ENCODE data around the gene APOLD1. TPM values are rescaled to one million over a fixed set of nuclear protein-coding genes. Genes with fewer than 3 reads are reported as not detected.
"Not testable (repeated sequence)": the region's sequence is repeated elsewhere in the genome, so short reads cannot be mapped to it uniquely, and the experiment has no call there.

The APOLD1 gene, protein sequence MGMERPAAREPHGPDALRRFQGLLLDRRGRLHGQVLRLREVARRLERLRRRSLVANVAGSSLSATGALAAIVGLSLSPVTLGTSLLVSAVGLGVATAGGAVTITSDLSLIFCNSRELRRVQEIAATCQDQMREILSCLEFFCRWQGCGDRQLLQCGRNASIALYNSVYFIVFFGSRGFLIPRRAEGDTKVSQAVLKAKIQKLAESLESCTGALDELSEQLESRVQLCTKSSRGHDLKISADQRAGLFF
- 5.2 TPM for total RNA-seq
- 13.9 TPM for polyA plus RNA-seq
- long read RNA-seq, donor 1: 0 reads
- long read RNA-seq, donor 2: 0 reads
- long read RNA-seq, donor 3, partial matches to known transcripts: 0 of 1 reads
- long read RNA-seq, donor 3, other reads (novel, unspliced or antisense): 0 of 1 reads
- long read RNA-seq, donor 4, partial matches to known transcripts: 8 of 8 reads
- long read RNA-seq, donor 4, other reads (novel, unspliced or antisense): 0 of 8 reads
- long read RNA-seq, donor 5, full-length matches to known transcripts: 4 of 4 reads
- long read RNA-seq, donor 5, partial matches to known transcripts: 0 of 4 reads
- long read RNA-seq, donor 5, other reads (novel, unspliced or antisense): 0 of 4 reads
- long read RNA-seq, donor 6, partial matches to known transcripts: 0 of 1 reads
- long read RNA-seq, donor 6, other reads (novel, unspliced or antisense): 0 of 1 reads
- long read RNA-seq, donor 7, full-length matches to known transcripts: 3 of 3 reads
- long read RNA-seq, donor 7, partial matches to known transcripts: 0 of 3 reads
- long read RNA-seq, donor 7, other reads (novel, unspliced or antisense): 0 of 3 reads
- long read RNA-seq, donor 8, full-length matches to known transcripts: 1 of 6 reads
- long read RNA-seq, donor 8, partial matches to known transcripts: 5 of 6 reads
- long read RNA-seq, donor 8, other reads (novel, unspliced or antisense): 0 of 6 reads
- long read RNA-seq, donor 9, partial matches to known transcripts: 8 of 9 reads
- long read RNA-seq, donor 9, other reads (novel, unspliced or antisense): 0 of 9 reads
- long read RNA-seq, donor 10, full-length matches to known transcripts: 3 of 15 reads
- long read RNA-seq, donor 10, partial matches to known transcripts: 12 of 15 reads
- long read RNA-seq, donor 10, other reads (novel, unspliced or antisense): 0 of 15 reads

DNA sequence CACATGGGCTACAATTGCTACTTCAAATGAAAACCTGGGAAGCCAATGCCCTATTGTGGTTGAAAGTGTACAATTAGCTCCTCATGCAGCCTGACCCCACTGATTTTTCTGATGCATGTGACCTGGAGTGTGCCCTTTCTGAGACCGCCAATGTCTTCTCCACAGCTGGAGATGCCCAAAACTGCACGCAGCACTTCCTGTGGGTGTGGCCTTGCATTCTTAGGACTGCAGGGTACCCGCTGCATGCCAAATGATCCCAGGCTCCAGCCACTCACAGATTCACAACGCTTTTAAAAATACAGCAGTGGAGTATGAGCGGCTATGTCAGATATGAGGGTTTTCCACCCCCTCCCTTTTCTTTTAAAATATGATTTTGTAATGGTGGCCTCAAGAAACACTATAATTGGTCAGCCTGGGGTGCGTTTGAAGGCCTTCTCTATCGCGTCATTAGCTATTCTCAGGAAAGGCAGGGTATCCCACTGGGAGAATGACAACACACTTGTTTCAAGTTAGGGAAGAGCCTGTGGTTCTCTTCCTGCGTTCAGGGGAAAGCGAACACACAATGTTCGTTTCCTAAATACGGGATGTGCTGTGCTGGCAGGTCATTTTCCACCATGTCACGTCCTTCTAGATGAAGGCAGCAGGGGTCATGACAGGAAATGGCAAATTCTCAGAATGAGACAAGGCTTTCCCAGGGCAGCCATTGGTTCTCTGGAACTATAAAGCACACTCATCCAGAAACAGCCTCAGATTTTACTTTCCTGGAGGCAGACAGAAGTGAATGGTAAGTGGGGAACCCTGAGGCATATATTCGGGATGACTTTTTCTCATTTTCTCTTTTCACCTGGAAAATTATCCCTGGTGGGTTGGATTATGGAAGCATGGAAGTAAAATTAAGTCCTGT lies at the start of gene APOLD1:
Gene APOLD1 (plus strand): TSS at position 749 of the 904 bp plus-strand sequence. CDS start 33 bp downstream, at position 782.
- Histone ChIP-seq H3K4me3 (ENCODE audit: low read length in 2 of 2) (peak within 1 kb of the TSS; percentile 56 to 59), H3K27ac (ENCODE audit: low read depth in 1 of 2, low read length in 1 of 2) (peak within 1 kb of the TSS in 1 of 2 donors; percentile 58), H3K27me3 (ENCODE audit: control insufficient read depth in 2 of 2, insufficient read depth in 1 of 2, low read length in 1 of 2) (no peaks in the 10 kb centered on the region), H3K36me3 (ENCODE audit: control insufficient read depth in 2 of 2, insufficient read depth in 2 of 2, low read length in 1 of 2) (no peaks in the 10 kb centered on the region), H3K9me3 (ENCODE audit: control insufficient read depth in 2 of 2, insufficient read depth in 1 of 2, low read length in 1 of 2) (no peaks in the 10 kb centered on the region), H3K4me1 (ENCODE audit: control insufficient read depth in 2 of 2, insufficient read depth in 2 of 2, low read length in 2 of 2) (peaks cover 8 to 17% of the 10 kb centered on the region in 2 donors)
- DNase-seq (ENCODE audit: low read depth in 6 of 9, low spot score in 9 of 9): peak in 1 of 9 donors; percentile 33
- 94% methylated on average over 14 of the region's 14 CpGs for WGBS

DNA sequence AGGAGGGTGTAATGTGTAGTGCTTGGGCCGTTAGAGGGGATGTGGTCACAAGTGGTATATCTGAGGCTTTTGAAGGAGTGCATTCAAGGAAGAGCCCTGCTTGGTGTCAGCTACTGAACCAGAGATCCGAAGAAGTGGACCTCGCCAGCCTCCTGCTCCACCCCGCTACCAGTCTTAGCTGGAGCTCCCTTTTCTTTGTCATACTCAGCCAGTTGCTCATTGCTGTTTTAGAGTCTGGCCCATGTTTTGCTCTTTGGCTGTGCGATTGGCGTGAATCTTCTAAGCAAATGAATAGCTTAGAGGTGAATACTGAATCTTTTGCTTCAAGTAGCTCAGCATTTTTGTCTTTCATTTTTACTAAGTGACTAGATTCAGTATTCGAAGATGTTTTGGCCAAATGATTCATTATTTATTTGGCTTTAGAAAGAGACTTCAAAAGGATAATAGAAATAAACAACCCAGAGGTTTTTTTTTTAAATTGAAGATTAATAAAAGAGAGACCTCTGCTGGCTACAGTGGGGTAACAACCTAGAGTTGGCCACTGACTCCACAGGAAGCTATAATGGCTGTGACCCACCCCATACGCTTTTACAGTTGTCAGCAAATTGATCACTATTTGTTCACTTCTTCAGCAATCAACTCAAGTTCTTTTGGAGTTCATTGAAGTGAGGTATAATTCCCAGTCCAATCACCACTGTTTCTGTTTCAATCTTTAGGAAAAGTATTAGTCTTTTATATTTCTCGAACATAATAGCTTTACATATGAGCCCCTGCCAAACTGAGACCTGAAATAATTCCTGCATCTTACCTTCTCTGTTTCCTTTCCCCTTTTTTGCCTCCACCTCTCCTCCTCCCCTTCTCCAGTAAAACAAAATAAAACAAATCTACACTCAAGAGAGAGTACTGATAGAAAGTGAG lies 48.4 kb upstream of the APOLD1 start:
- Histone ChIP-seq H3K27me3 (ENCODE audit: control insufficient read depth in 2 of 2, insufficient read depth in 1 of 2, low read length in 1 of 2) (no peaks in the 10 kb centered on the region), H3K4me3 (ENCODE audit: low read length in 2 of 2) (no peak overlapping the region), H3K27ac (ENCODE audit: low read depth in 1 of 2, low read length in 1 of 2) (peak overlapping the region; percentile 53 to 67), H3K4me1 (ENCODE audit: control insufficient read depth in 2 of 2, insufficient read depth in 2 of 2, low read length in 2 of 2) (peaks cover 10 to 19% of the 10 kb centered on the region in 2 donors), H3K9me3 (ENCODE audit: control insufficient read depth in 2 of 2, insufficient read depth in 1 of 2, low read length in 1 of 2) (no peaks in the 10 kb centered on the region), H3K36me3 (ENCODE audit: control insufficient read depth in 2 of 2, insufficient read depth in 2 of 2, low read length in 1 of 2) (peaks cover under 1 to 15% of the 10 kb centered on the region in 2 donors)
- DNase-seq (ENCODE audit: low read depth in 6 of 9, low spot score in 9 of 9): peak in 1 of 9 donors; percentile 68
- WGBS: 41% methylated on average over 9 of the region's 9 CpGs

DNA sequence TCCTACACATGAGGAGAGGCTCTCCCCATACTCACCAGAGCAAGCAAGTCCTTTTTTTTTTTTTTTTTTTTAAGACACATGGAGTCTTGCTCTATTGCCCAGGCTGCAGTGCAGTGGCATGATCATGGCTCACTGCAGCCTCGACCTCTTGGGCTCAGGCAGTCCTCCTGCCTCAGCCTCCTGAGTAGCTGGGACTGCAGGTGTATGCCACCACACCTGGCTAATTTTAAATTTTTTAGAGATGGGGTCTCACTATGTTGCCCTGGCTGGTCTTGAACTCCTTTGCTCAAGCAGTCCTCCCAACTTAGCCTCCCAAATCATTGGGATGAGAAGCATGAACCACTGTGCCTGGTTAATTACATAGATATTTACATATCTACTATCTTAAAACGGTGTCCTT lies 47.3 kb upstream of the APOLD1 start:
- DNase-seq (ENCODE audit: low read depth in 6 of 9, low spot score in 9 of 9); H3K9me3 ChIP-seq (ENCODE audit: control insufficient read depth in 2 of 2, insufficient read depth in 1 of 2, low read length in 1 of 2); H3K27ac ChIP-seq (ENCODE audit: low read depth in 1 of 2, low read length in 1 of 2); H3K27me3 ChIP-seq (ENCODE audit: control insufficient read depth in 2 of 2, insufficient read depth in 1 of 2, low read length in 1 of 2); H3K4me3 ChIP-seq (ENCODE audit: low read length in 2 of 2): not testable (repeated sequence)
- peaks cover 10 to 18% of the 10 kb centered on the region in 2 donors for H3K36me3 ChIP-seq (ENCODE audit: control insufficient read depth in 2 of 2, insufficient read depth in 2 of 2, low read length in 1 of 2)
- peaks cover 10 to 19% of the 10 kb centered on the region in 2 donors for H3K4me1 ChIP-seq (ENCODE audit: control insufficient read depth in 2 of 2, insufficient read depth in 2 of 2, low read length in 2 of 2)
- WGBS: over 99% methylated on average over 2 of the region's 2 CpGs

DNA sequence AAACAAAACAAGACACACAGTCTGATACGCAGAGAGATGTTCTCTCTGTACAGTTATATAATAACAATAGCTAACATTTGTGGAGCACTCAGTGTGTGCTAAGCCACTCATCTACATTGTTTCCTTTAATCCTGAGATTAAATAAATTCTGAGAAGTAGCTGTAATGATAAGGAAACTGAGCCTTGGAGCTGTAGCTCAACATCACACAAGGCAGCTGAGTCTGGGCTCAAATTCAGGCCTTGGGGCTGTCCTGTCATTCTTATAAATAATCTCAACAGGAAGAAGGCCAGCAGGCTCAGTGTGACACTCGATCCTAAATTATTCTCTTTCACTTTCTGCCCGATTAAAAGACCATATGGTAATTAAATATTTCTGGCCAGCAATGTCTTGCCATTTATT lies 43.8 kb upstream of the APOLD1 start:
- no peak for DNase-seq (ENCODE audit: low read depth in 6 of 9, low spot score in 9 of 9)
- H3K36me3 ChIP-seq (ENCODE audit: control insufficient read depth in 2 of 2, insufficient read depth in 2 of 2, low read length in 1 of 2): peaks cover 22 to 27% of the 10 kb centered on the region in 2 donors
- H3K27me3 ChIP-seq (ENCODE audit: control insufficient read depth in 2 of 2, insufficient read depth in 1 of 2, low read length in 1 of 2): no peaks in the 10 kb centered on the region
- H3K4me1 ChIP-seq (ENCODE audit: control insufficient read depth in 2 of 2, insufficient read depth in 2 of 2, low read length in 2 of 2): peaks cover 0 to 3% of the 10 kb centered on the region in 2 donors
- WGBS: 42% methylated on average over 3 of the region's 3 CpGs
- no peak overlapping the region for H3K4me3 ChIP-seq (ENCODE audit: low read length in 2 of 2)
- H3K9me3 ChIP-seq (ENCODE audit: control insufficient read depth in 2 of 2, insufficient read depth in 1 of 2, low read length in 1 of 2): no peaks in the 10 kb centered on the region
- no peak overlapping the region for H3K27ac ChIP-seq (ENCODE audit: low read depth in 1 of 2, low read length in 1 of 2)

DNA sequence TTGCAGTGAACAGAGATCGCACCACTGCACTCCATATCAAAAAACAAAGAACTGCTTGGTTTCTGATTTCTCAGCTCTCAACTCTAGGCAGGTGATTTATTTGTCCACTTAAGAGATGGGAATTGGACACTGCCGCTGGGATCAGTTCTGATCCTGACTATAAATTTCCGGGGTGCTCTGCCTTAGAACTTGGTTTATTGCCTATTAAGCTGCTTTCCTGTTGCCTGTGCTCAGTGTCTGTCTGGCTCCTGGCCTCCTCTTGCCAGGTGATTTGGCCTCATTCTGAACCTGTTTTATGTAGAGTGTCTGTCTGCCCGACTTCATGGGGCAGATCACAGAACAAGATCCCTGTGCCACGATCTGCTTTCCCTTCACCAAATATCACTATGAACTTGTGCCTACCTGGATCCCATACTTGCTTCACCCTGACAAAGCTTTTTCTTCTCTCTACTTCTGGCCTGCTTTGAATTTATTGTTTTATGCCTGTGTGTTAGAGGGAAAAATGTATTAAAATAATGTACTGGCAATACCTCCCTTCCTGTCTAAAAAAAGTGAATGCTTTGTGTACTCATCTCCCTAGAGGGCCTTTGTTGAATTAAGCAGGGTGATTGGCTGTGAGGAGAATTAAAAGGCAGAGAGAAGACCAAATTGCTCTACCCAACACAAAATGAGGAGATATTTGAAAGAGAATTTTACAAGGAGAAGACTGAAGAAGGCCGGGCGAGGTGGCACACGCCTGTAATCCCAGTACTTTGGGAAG lies 40.7 kb upstream of the APOLD1 start:
- Histone ChIP-seq H3K4me1 (ENCODE audit: control insufficient read depth in 2 of 2, insufficient read depth in 2 of 2, low read length in 2 of 2) (no peaks in the 10 kb centered on the region), H3K27me3 (ENCODE audit: control insufficient read depth in 2 of 2, insufficient read depth in 1 of 2, low read length in 1 of 2) (no peaks in the 10 kb centered on the region), H3K9me3 (ENCODE audit: control insufficient read depth in 2 of 2, insufficient read depth in 1 of 2, low read length in 1 of 2) (no peaks in the 10 kb centered on the region), H3K36me3 (ENCODE audit: control insufficient read depth in 2 of 2, insufficient read depth in 2 of 2, low read length in 1 of 2) (peaks cover 41 to 43% of the 10 kb centered on the region in 2 donors), H3K27ac (ENCODE audit: low read depth in 1 of 2, low read length in 1 of 2) (no peak overlapping the region), H3K4me3 (ENCODE audit: low read length in 2 of 2) (no peak overlapping the region)
- 97% methylated on average over 8 of the region's 8 CpGs for WGBS
- DNase-seq (ENCODE audit: low read depth in 6 of 9, low spot score in 9 of 9): no peak

DNA sequence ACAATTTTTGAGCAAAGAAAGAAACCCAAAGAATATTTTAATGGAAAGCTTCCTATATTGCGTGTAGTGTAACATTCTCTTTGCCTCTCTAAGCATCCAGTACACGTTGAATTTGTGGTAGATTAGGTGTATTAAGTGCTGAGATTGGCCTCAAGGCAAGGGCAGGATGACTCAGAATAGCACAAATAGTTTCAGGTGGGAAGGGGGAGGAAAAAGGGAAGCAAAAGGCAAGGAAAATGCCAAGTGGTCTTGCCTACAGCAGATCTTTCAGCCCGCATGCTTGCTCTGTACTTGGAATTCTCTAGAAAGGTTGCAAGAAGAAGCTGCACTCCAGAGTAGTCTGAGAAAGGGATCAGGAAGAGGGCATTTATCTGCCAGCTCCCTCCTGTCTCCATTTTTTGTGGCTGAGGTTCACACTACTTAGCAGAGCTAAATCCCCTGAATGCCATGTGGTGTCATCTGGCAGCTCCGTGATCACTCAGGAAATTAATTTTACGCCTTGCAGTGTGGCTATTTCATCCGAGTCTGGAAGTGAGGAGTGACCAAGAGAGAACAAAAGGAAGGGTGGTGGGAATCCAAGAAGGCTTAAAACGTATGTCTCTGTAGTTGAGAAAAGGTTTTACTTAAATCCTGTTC lies 39.8 kb upstream of the APOLD1 start:
- WGBS: 91% methylated on average over 7 of the region's 7 CpGs
- no peaks in the 10 kb centered on the region for H3K4me1 ChIP-seq (ENCODE audit: control insufficient read depth in 2 of 2, insufficient read depth in 2 of 2, low read length in 2 of 2)
- H3K9me3 ChIP-seq (ENCODE audit: control insufficient read depth in 2 of 2, insufficient read depth in 1 of 2, low read length in 1 of 2): no peaks in the 10 kb centered on the region
- no peaks in the 10 kb centered on the region for H3K27me3 ChIP-seq (ENCODE audit: control insufficient read depth in 2 of 2, insufficient read depth in 1 of 2, low read length in 1 of 2)
- no peak overlapping the region for H3K27ac ChIP-seq (ENCODE audit: low read depth in 1 of 2, low read length in 1 of 2)
- DNase-seq (ENCODE audit: low read depth in 6 of 9, low spot score in 9 of 9): no peak
- H3K36me3 ChIP-seq (ENCODE audit: control insufficient read depth in 2 of 2, insufficient read depth in 2 of 2, low read length in 1 of 2): peaks cover 41 to 43% of the 10 kb centered on the region in 2 donors
- H3K4me3 ChIP-seq (ENCODE audit: low read length in 2 of 2): no peak overlapping the region

DNA sequence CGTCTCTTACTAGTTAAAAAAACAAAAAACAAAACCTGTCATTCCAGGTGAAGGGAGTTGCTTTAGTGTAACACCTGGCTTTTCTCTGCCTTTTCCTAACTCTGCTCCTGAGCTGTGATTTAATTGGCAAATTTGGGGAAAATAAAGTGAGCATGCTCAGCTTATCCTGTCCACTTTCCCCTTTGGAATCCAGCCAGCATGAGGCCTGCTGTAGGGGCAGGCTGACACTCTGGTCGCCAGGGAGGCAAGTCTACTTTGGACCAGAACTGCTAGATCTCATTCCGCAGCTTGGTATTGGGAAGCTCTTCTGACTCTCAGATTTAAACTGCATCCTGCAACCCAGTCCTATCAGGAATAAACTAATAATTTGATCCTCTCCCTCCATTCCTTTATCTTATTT lies 38.2 kb upstream of the APOLD1 start:
- no peak overlapping the region for H3K4me3 ChIP-seq (ENCODE audit: low read length in 2 of 2)
- H3K27ac ChIP-seq (ENCODE audit: low read depth in 1 of 2, low read length in 1 of 2): no peak overlapping the region
- H3K9me3 ChIP-seq (ENCODE audit: control insufficient read depth in 2 of 2, insufficient read depth in 1 of 2, low read length in 1 of 2): no peaks in the 10 kb centered on the region
- 95% methylated on average over 3 of the region's 3 CpGs for WGBS
- no peaks in the 10 kb centered on the region for H3K4me1 ChIP-seq (ENCODE audit: control insufficient read depth in 2 of 2, insufficient read depth in 2 of 2, low read length in 2 of 2)
- peaks cover 40 to 43% of the 10 kb centered on the region in 2 donors for H3K36me3 ChIP-seq (ENCODE audit: control insufficient read depth in 2 of 2, insufficient read depth in 2 of 2, low read length in 1 of 2)
- H3K27me3 ChIP-seq (ENCODE audit: control insufficient read depth in 2 of 2, insufficient read depth in 1 of 2, low read length in 1 of 2): no peaks in the 10 kb centered on the region
- no peak for DNase-seq (ENCODE audit: low read depth in 6 of 9, low spot score in 9 of 9)

Data from thymus (tissue), 14 donors.